ENCODE data around the gene PPP1R1B. TPM values are rescaled to one million over a fixed set of nuclear protein-coding genes. Genes with fewer than 3 reads are reported as not detected.

PPP1R1B gene
- total and polyA plus RNA-seq, 9 of the 15 experiments (the other 6 are each of a cell fraction or from before 2014, with no cell fraction given): 0.07 to 0.18 (median 0.10) TPM; not detected in 4

DNA sequence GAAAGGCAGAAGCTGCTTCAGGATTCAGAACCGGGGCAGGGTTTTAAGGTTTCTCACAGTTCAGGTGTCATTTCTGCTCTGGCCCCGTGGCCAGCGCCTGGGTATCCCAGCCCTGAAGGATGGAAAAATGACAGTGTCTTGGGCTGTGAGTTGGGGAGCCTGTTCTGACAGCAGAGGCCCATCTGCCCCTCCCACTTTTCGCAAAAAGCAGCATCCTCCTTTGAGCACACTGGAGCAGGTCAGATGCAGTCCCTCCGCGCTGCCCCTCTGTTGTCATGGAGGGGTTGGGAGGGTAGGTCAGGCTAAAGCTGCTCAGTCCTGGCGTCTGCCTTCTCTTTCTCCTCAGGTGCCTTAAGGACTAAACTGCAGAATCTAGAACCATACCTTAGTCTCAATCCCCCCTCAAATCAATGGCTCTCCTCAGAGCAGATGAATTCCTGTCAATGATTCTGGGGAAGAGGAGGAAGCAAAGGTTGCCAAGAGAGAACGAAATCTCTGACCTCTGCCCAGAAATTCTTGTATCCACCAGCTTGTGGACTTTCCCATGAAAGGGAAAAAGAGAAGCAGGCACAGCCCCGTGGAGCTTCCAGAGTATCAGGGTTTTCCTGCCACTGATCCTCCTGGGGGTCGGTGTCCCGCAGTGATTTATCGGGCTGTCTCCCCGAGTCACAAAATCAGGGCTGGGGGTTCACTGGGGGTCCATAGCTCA, 26.3 kb upstream of the PPP1R1B start (continued):
- TF ChIP-seq, protein P1, sequence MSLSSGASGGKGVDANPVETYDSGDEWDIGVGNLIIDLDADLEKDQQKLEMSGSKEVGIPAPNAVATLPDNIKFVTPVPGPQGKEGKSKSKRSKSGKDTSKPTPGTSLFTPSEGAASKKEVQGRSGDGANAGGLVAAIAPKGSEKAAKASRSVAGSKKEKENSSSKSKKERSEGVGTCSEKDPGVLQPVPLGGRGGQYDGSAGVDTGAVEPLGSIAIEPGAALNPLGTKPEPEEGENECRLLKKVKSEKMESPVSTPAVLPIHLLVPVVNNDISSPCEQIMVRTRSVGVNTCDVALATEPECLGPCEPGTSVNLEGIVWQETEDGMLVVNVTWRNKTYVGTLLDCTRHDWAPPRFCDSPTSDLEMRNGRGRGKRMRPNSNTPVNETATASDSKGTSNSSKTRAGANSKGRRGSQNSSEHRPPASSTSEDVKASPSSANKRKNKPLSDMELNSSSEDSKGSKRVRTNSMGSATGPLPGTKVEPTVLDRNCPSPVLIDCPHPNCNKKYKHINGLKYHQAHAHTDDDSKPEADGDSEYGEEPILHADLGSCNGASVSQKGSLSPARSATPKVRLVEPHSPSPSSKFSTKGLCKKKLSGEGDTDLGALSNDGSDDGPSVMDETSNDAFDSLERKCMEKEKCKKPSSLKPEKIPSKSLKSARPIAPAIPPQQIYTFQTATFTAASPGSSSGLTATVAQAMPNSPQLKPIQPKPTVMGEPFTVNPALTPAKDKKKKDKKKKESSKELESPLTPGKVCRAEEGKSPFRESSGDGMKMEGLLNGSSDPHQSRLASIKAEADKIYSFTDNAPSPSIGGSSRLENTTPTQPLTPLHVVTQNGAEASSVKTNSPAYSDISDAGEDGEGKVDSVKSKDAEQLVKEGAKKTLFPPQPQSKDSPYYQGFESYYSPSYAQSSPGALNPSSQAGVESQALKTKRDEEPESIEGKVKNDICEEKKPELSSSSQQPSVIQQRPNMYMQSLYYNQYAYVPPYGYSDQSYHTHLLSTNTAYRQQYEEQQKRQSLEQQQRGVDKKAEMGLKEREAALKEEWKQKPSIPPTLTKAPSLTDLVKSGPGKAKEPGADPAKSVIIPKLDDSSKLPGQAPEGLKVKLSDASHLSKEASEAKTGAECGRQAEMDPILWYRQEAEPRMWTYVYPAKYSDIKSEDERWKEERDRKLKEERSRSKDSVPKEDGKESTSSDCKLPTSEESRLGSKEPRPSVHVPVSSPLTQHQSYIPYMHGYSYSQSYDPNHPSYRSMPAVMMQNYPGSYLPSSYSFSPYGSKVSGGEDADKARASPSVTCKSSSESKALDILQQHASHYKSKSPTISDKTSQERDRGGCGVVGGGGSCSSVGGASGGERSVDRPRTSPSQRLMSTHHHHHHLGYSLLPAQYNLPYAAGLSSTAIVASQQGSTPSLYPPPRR (CRISPR knock-in tag; IDR thresholded peaks at IDR 0.05; ENCODE audit: borderline replicate concordance): no peak
- TF ChIP-seq, protein P2, sequence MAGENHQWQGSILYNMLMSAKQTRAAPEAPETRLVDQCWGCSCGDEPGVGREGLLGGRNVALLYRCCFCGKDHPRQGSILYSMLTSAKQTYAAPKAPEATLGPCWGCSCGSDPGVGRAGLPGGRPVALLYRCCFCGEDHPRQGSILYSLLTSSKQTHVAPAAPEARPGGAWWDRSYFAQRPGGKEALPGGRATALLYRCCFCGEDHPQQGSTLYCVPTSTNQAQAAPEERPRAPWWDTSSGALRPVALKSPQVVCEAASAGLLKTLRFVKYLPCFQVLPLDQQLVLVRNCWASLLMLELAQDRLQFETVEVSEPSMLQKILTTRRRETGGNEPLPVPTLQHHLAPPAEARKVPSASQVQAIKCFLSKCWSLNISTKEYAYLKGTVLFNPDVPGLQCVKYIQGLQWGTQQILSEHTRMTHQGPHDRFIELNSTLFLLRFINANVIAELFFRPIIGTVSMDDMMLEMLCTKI (IDR thresholded peaks at IDR 0.05; ENCODE audit: partially characterized antibody): no peak
- TF ChIP-seq, protein P3, sequence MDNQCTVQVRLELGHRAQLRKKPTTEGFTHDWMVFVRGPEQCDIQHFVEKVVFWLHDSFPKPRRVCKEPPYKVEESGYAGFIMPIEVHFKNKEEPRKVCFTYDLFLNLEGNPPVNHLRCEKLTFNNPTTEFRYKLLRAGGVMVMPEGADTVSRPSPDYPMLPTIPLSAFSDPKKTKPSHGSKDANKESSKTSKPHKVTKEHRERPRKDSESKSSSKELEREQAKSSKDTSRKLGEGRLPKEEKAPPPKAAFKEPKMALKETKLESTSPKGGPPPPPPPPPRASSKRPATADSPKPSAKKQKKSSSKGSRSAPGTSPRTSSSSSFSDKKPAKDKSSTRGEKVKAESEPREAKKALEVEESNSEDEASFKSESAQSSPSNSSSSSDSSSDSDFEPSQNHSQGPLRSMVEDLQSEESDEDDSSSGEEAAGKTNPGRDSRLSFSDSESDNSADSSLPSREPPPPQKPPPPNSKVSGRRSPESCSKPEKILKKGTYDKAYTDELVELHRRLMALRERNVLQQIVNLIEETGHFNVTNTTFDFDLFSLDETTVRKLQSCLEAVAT (IDR thresholded peaks at IDR 0.05): no peak
- no peak for TF ChIP-seq TAF1 (IDR thresholded peaks at IDR 0.05; ENCODE audit: control insufficient read depth, extremely low read depth, insufficient read depth, low read length, severe bottlenecking)
- no peak for TF ChIP-seq ZNF586 (CRISPR knock-in tag; conservative IDR thresholded peaks at IDR 0.05)
